SK-N-SH (cell line): Measurements from ENCODE around the gene SNED1.

Source experiments
- ELF1 ChIP-seq: IDR thresholded peaks from 2 replicates; pipeline ENCODE4 v1.4.0; 2012
- EP300 ChIP-seq, 2 experiments: IDR thresholded peaks; 2 replicates each; pipeline versions ENCODE4 v1.4.0 to v1.6.1; 2012; ENCODE audit warnings: borderline replicate concordance in 1 of 2, low read depth in 1 of 2, low read length in 1 of 2
- MAX ChIP-seq: IDR thresholded peaks from 2 replicates; pipeline ENCODE4 v1.4.0; 2012; ENCODE audit warnings: low read depth
- MEF2A ChIP-seq: IDR thresholded peaks from 2 replicates; pipeline ENCODE4 v1.4.0; 2012; ENCODE audit warnings: low read depth, borderline replicate concordance
- NRF1 ChIP-seq: IDR thresholded peaks from 2 replicates; pipeline ENCODE4 v1.6.1; 2012; ENCODE audit warnings: low read depth, mild to moderate bottlenecking, low read length
- POLR2AphosphoS5 ChIP-seq: IDR thresholded peaks from 2 replicates; pipeline ENCODE4 v1.6.1; 2012; ENCODE audit warnings: low read depth, low read length
- RAD21 ChIP-seq: IDR thresholded peaks from 2 replicates; pipeline ENCODE4 v1.6.1; 2012; ENCODE audit warnings: mild to moderate bottlenecking, low read length
- RFX5 ChIP-seq: IDR thresholded peaks from 2 replicates; pipeline ENCODE4 v1.6.1; 2012; ENCODE audit warnings: mild to moderate bottlenecking, improper control_type of control experiment, low read length
- USF2 ChIP-seq: fragments of 150-350 bp; IDR thresholded peaks from 2 replicates; pipeline ENCODE4 v1.6.1; 2017; ENCODE audit warnings: antibody characterized with exemption, low read length, low read depth, borderline replicate concordance
- TF ChIP-seq, protein P1 (sequence below): fragments of 200-600 bp; sonication (generic); IDR thresholded peaks from 2 replicates; pipeline ENCODE4 v1.6.1; 2017; ENCODE audit warnings: antibody characterized with exemption, mild to moderate bottlenecking, moderate library complexity

- TF ChIP-seq EP300 (IDR thresholded peaks at IDR 0.05; ENCODE audit: borderline replicate concordance in 1 of 2, low read depth in 1 of 2, low read length in 1 of 2) (no peak), NRF1 (no peak), ELF1 (no peak), POLR2AphosphoS5 (no peak), RFX5 (no peak), MEF2A (no peak), RAD21 (no peak), USF2 (no peak), MAX (no peak)
- TF ChIP-seq, protein P1, sequence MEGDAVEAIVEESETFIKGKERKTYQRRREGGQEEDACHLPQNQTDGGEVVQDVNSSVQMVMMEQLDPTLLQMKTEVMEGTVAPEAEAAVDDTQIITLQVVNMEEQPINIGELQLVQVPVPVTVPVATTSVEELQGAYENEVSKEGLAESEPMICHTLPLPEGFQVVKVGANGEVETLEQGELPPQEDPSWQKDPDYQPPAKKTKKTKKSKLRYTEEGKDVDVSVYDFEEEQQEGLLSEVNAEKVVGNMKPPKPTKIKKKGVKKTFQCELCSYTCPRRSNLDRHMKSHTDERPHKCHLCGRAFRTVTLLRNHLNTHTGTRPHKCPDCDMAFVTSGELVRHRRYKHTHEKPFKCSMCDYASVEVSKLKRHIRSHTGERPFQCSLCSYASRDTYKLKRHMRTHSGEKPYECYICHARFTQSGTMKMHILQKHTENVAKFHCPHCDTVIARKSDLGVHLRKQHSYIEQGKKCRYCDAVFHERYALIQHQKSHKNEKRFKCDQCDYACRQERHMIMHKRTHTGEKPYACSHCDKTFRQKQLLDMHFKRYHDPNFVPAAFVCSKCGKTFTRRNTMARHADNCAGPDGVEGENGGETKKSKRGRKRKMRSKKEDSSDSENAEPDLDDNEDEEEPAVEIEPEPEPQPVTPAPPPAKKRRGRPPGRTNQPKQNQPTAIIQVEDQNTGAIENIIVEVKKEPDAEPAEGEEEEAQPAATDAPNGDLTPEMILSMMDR = no peak
These were observed 16.3 kb upstream of the SNED1 start for GRCh38 chr2:240981871-240982800.
